Measurements from ENCODE around the gene C19orf85.
"Not testable (repeated sequence)": the region's sequence is repeated elsewhere in the genome, so short reads cannot be mapped to it uniquely, and the experiment has no call there.

The C19orf85 gene

GRCh38 chr19:55451163-55451964 is 13.2 kb downstream of the C19orf85 start:
- Histone ChIP-seq H3K27ac (ENCODE audit: low read length) (no peak overlapping the region), H3K4me2 (ENCODE audit: low read length) (no peak overlapping the region), H2AFZ (ENCODE audit: low read depth, low read length) (no peak overlapping the region), H3K4me1 (ENCODE audit: low read length) (no peaks in the 10 kb centered on the region), H3K36me3 (replicated peaks; ENCODE audit: low read depth, low read length) (peaks cover 3% of the 10 kb centered on the region), H3K4me3 (ENCODE audit: low read length) (no peak overlapping the region), H3K27me3 (ENCODE audit: low read depth, low read length) (no peaks in the 10 kb centered on the region), H3K9ac (ENCODE audit: low read length) (no peak overlapping the region), H3K9me3 (ENCODE audit: insufficient read depth, low read length) (no peaks in the 10 kb centered on the region), H4K20me1 (ENCODE audit: insufficient read depth, low read length) (no peaks in the 10 kb centered on the region), H3K79me2 (ENCODE audit: low read length) (no peaks in the 10 kb centered on the region)
- TF ChIP-seq EZH2phosphoT487 (IDR thresholded peaks at IDR 0.05; ENCODE audit: low read depth) (no peak), CTCF (IDR thresholded peaks at IDR 0.05; ENCODE audit: low read depth, low read length) (no peak)

GRCh38 chr19:55449469-55449868 is 15.1 kb downstream of the C19orf85 start:
- H3K27ac ChIP-seq (ENCODE audit: low read length), result no peak overlapping the region
- no peak overlapping the region for H3K9ac ChIP-seq (ENCODE audit: low read length)
- no peaks in the 10 kb centered on the region for H3K79me2 ChIP-seq (ENCODE audit: low read length)
- no peaks in the 10 kb centered on the region for H4K20me1 ChIP-seq (ENCODE audit: insufficient read depth, low read length)
- no peak for TF ChIP-seq CTCF (IDR thresholded peaks at IDR 0.05; ENCODE audit: low read depth, low read length)
- TF ChIP-seq EZH2phosphoT487 (IDR thresholded peaks at IDR 0.05; ENCODE audit: low read depth), result no peak
- no peaks in the 10 kb centered on the region for H3K27me3 ChIP-seq (ENCODE audit: low read depth, low read length)
- H3K4me2 ChIP-seq (ENCODE audit: low read length), result no peak overlapping the region
- H3K4me1 ChIP-seq (ENCODE audit: low read length), result no peaks in the 10 kb centered on the region
- no peak overlapping the region for H3K4me3 ChIP-seq (ENCODE audit: low read length)
- H2AFZ ChIP-seq (ENCODE audit: low read depth, low read length), result no peak overlapping the region
- H3K36me3 ChIP-seq (replicated peaks; ENCODE audit: low read depth, low read length), result peaks cover 3% of the 10 kb centered on the region
- no peaks in the 10 kb centered on the region for H3K9me3 ChIP-seq (ENCODE audit: insufficient read depth, low read length)

- H3K4me2 ChIP-seq (ENCODE audit: low read length); H3K4me1 ChIP-seq (ENCODE audit: low read length); H2AFZ ChIP-seq (ENCODE audit: low read depth, low read length); H3K27me3 ChIP-seq (ENCODE audit: low read depth, low read length); H3K36me3 ChIP-seq (replicated peaks; ENCODE audit: low read depth, low read length); H3K9ac ChIP-seq (ENCODE audit: low read length); H3K79me2 ChIP-seq (ENCODE audit: low read length); H3K9me3 ChIP-seq (ENCODE audit: insufficient read depth, low read length); H3K27ac ChIP-seq (ENCODE audit: low read length); H3K4me3 ChIP-seq (ENCODE audit: low read length); H4K20me1 ChIP-seq (ENCODE audit: insufficient read depth, low read length): not testable (repeated sequence)
Measured at GRCh38 chr19:55448175-55448490, 16.4 kb downstream of the C19orf85 start.

- TF ChIP-seq EZH2phosphoT487 (IDR thresholded peaks at IDR 0.05; ENCODE audit: low read depth) (no peak), CTCF (IDR thresholded peaks at IDR 0.05; ENCODE audit: low read depth, low read length) (no peak)
- H3K27me3 ChIP-seq (ENCODE audit: low read depth, low read length), result no peaks in the 10 kb centered on the region
- no peaks in the 10 kb centered on the region for H3K9me3 ChIP-seq (ENCODE audit: insufficient read depth, low read length)
- H2AFZ ChIP-seq (ENCODE audit: low read depth, low read length), result no peak overlapping the region
- H3K9ac ChIP-seq (ENCODE audit: low read length), result no peak overlapping the region
- H4K20me1 ChIP-seq (ENCODE audit: insufficient read depth, low read length), result no peaks in the 10 kb centered on the region
- H3K79me2 ChIP-seq (ENCODE audit: low read length), result no peaks in the 10 kb centered on the region
- H3K4me2 ChIP-seq (ENCODE audit: low read length), result no peak overlapping the region
- H3K27ac ChIP-seq (ENCODE audit: low read length), result no peak overlapping the region
- no peak overlapping the region for H3K4me3 ChIP-seq (ENCODE audit: low read length)
- no peaks in the 10 kb centered on the region for H3K4me1 ChIP-seq (ENCODE audit: low read length)
- H3K36me3 ChIP-seq (replicated peaks; ENCODE audit: low read depth, low read length), result no peaks in the 10 kb centered on the region
Measured at GRCh38 chr19:55447421-55448174, 17.0 kb downstream of the C19orf85 start.
